PC-9 (cell line): ENCODE results near the gene CELSR3.

Experiments
- CTCF ChIP-seq: fragments of 200-600 bp; sonication (generic); conservative IDR thresholded peaks from 2 replicates; pipeline ENCODE4 v1.6.1; 2017; ENCODE audit warnings: mixed run types, antibody characterized with exemption, mild to moderate bottlenecking, moderate library complexity
- EZH2 ChIP-seq: fragments of 200-600 bp; sonication (generic); IDR thresholded peaks from 2 replicates; pipeline ENCODE4 v1.8.0; 2017; ENCODE audit warnings: antibody characterized with exemption, low read depth

- TF ChIP-seq EZH2 (no peak), CTCF (no peak)
Observed at GRCh38 chr3:48702320-48702920, 39.7 kb upstream of the CELSR3 start.
